B cell (primary cell): ENCODE measurements around the gene TMEM128. TPM values are rescaled to one million over a fixed set of nuclear protein-coding genes. Genes with fewer than 3 reads are reported as not detected.

Experiments used
- ATAC-seq: fragments of 200-7000 bp; cut with Tn5 transposase; one replicate; pipeline ENCODE4 v1.10.0; 2021; ENCODE audit warnings: low read depth, mild to moderate bottlenecking, moderate number of reproducible peaks, moderate library complexity
- CTCF ChIA-PET: fragments of 350-600 bp; sonication (Branson Sonifier 250); formaldehyde crosslinking; loops from one replicate; lab custom pipeline; 2021; ENCODE audit warnings: antibody characterized with exemption, inconsistent platforms; lab: Charles Lee
- POLR2A ChIA-PET: fragments of 350-600 bp; sonication (Branson Sonifier 250); formaldehyde crosslinking; loops from one replicate; lab custom pipeline; 2021; ENCODE audit warnings: antibody characterized with exemption; lab: Charles Lee
- DNase-seq: peaks from one replicate; pipeline ENCODE4 v3.0.0; 2013
- H2AFZ ChIP-seq: 2 replicates; pipeline ENCODE4 v1.6.1; 2012; ENCODE audit warnings: mild to moderate bottlenecking, low read depth, low read length; ENCODE audit not compliant: insufficient read depth, poor library complexity, severe bottlenecking
- H3K27ac ChIP-seq, 2 donors: 1 replicate in 1 of 2; 2 replicates in 1 of 2; pipeline ENCODE4 v1.5.1; 2012 to 2013; ENCODE audit warnings: low read length in 2 of 2, mild to moderate bottlenecking in 2 of 2, moderate library complexity in 1 of 2
- H3K27me3 ChIP-seq, 4 experiments: fragments of 200-600 bp in 1 of 4; sonication (generic) in 1 of 4; replicated peaks in 1 of 4; 1 replicate in 2 of 4; 2 replicates in 2 of 4; pipeline versions ENCODE4 v1.6.1 to v1.7.0; 2013 to 2016; ENCODE audit warnings: low read length in 3 of 4, mild to moderate bottlenecking in 2 of 4, mixed read lengths in 1 of 4, moderate library complexity in 1 of 4; ENCODE audit not compliant: insufficient read depth in 4 of 4, control insufficient read depth in 3 of 4; ENCODE audit errors: control extremely low read depth in 1 of 4
- H3K36me3 ChIP-seq, 2 experiments: replicated peaks in 1 of 2; 1 replicate in 1 of 2; 2 replicates in 1 of 2; pipeline versions ENCODE4 v1.6.1 to v1.7.1; 2013; ENCODE audit warnings: low read length in 1 of 2; ENCODE audit not compliant: insufficient read depth in 2 of 2, control insufficient read depth in 1 of 2; ENCODE audit errors: control extremely low read depth in 1 of 2, extremely low read depth in 1 of 2
- H3K4me1 ChIP-seq, 2 donors: fragments of 200-600 bp in 1 of 2; sonication (generic) in 1 of 2; 1 replicate in 1 of 2; 2 replicates in 1 of 2; pipeline versions ENCODE4 v1.5.1 to v1.6.1; 2013 to 2017; ENCODE audit warnings: low read length in 2 of 2; ENCODE audit not compliant: control insufficient read depth in 2 of 2, insufficient read depth in 2 of 2
- H3K4me2 ChIP-seq: replicated peaks from 2 replicates; pipeline ENCODE3; 2012; ENCODE audit warnings: mild to moderate bottlenecking, low read depth, low read length; ENCODE audit not compliant: poor library complexity, severe bottlenecking
- H3K4me3 ChIP-seq, 5 experiments: fragments of 200-600 bp in 1 of 5; sonication (generic) in 1 of 5; 1 replicate in 3 of 5; 2 replicates in 2 of 5; pipeline versions ENCODE4 v1.5.1 to v1.7.0; 2011 to 2016; ENCODE audit warnings: low read length in 4 of 5, mild to moderate bottlenecking in 4 of 5, low read depth in 2 of 5, control low read depth in 1 of 5, moderate library complexity in 1 of 5; ENCODE audit not compliant: insufficient read depth in 1 of 5; ENCODE audit errors: control extremely low read depth in 1 of 5, extremely low read depth in 1 of 5
- H3K79me2 ChIP-seq: fragments of 200-600 bp; sonication (generic); one replicate; pipeline ENCODE4 v1.6.0; 2016; ENCODE audit warnings: low read length; ENCODE audit not compliant: control insufficient read depth, insufficient read depth
- H3K9ac ChIP-seq: fragments of 200-600 bp; sonication (generic); 2 replicates; pipeline ENCODE4 v1.6.1; 2017; ENCODE audit warnings: mild to moderate bottlenecking, low read length, moderate library complexity
- H3K9me3 ChIP-seq, 3 donors: one replicate each; pipeline versions ENCODE4 v1.6.1 to v1.7.1; 2013; ENCODE audit warnings: low read length in 2 of 3; ENCODE audit not compliant: control insufficient read depth in 2 of 3, insufficient read depth in 1 of 3; ENCODE audit errors: control extremely low read depth in 1 of 3
- H4K20me1 ChIP-seq: 2 replicates; pipeline ENCODE4 v1.6.0; 2012; ENCODE audit warnings: mild to moderate bottlenecking, low read length; ENCODE audit not compliant: insufficient read depth, control insufficient read depth, poor library complexity, severe bottlenecking
- H3K27ac Mint-ChIP-seq: one replicate; pipeline ENCODE4 v1.8.0; 2021; ENCODE audit warnings: mixed read lengths
- H3K27me3 Mint-ChIP-seq: one replicate; pipeline ENCODE4 v1.8.0; 2021; ENCODE audit warnings: mixed read lengths
- H3K4me1 Mint-ChIP-seq: one replicate; pipeline ENCODE4 v1.8.0; 2021; ENCODE audit warnings: mixed read lengths
- H3K4me3 Mint-ChIP-seq: one replicate; pipeline ENCODE4 v1.8.0; 2021; ENCODE audit warnings: mixed read lengths
- H3K9me3 Mint-ChIP-seq: one replicate; pipeline ENCODE4 v1.8.0; 2022; ENCODE audit warnings: mixed read lengths; ENCODE audit not compliant: insufficient read depth
- CTCF ChIP-seq: fragments of 200-600 bp; IDR thresholded peaks from one replicate; pipeline ENCODE4 v1.8.0; 2022; ENCODE audit warnings: antibody characterized with exemption, mild to moderate bottlenecking
- EZH2 ChIP-seq: IDR thresholded peaks from 2 replicates; pipeline ENCODE4 v1.6.1; 2012; ENCODE audit warnings: borderline replicate concordance, low read depth, mild to moderate bottlenecking, moderate library complexity, low read length; ENCODE audit not compliant: insufficient read depth, poor library complexity, severe bottlenecking
- WGBS: methylation state at CpG from one replicate; pipeline ENCODE4 v1.1.5; 2013; ENCODE audit warnings: missing lambda C conversion rate; ENCODE audit not compliant: insufficient coverage; 5-methylcytosine and 5-hydroxymethylcytosine counted together
- intact Hi-C: fragments of 100-400 bp; cut with micrococcal nuclease; formaldehyde crosslinking; loops from one replicate; pipeline ENCODE4 v1.10.0; 2022
- polyA plus RNA-seq: library from polyadenylated mRNA; depleted of rRNA; stranded (reverse); fragments of >200 nt; gene quantifications from 2 replicates; pipeline ENCODE4 v1.2.3, GENCODE V29; 2012
- total RNA-seq, 2 donors: library from RNA; stranded (reverse); fragments of 120-200 nt in 1 of 2; gene quantifications; 1 replicate in 1 of 2; 2 replicates in 1 of 2; pipeline versions ENCODE4 v1.2.3 to v1.2.4, GENCODE V29; 2013 to 2022

TMEM128 gene
- total and polyA plus RNA-seq, 2 donors (not counting 1 experiment from before 2014, with no cell fraction given): 10.2 to 17.3 TPM

- TF ChIP-seq EZH2: no peak
- TF ChIP-seq CTCF: no peak
- ChIA-PET CTCF (interaction anchor here (0.5 kb wide), 1 partner anchor 26 kb away, joined by 5 read pairs; no protein-coding TSS in a partner anchor), POLR2A (no interaction called here)
- 100% methylated on average over 2 of the region's 2 CpGs for WGBS
- no peak overlapping the region for H3K4me2 ChIP-seq
- DNase-seq (no peak), ATAC-seq (no peak)
- no peak overlapping the region for H3K4me3 Mint-ChIP-seq
- no peak overlapping the region for H2AFZ ChIP-seq
- no peaks in the 10 kb centered on the region for H3K4me1 Mint-ChIP-seq
- peaks cover 11% of the 10 kb centered on the region for H3K27me3 Mint-ChIP-seq
- no peak overlapping the region for H3K9ac ChIP-seq
- H3K27me3 ChIP-seq: peaks cover 0 to 6% (median 0%) of the 10 kb centered on the region in 4 experiments
- peaks cover 0 to 6% of the 10 kb centered on the region in 2 experiments for H3K36me3 ChIP-seq
- no peak overlapping the region for H3K27ac Mint-ChIP-seq
- H3K79me2 ChIP-seq: no peaks in the 10 kb centered on the region
- peaks cover 0 to 8% (median 4%) of the 10 kb centered on the region in 3 donors for H3K9me3 ChIP-seq
- H3K9me3 Mint-ChIP-seq: peaks cover 7% of the 10 kb centered on the region
- intact Hi-C loops: no loop called here
- no peak overlapping the region for H3K4me3 ChIP-seq
- H3K4me1 ChIP-seq: no peaks in the 10 kb centered on the region
- no peak overlapping the region for H3K27ac ChIP-seq
- no peaks in the 10 kb centered on the region for H4K20me1 ChIP-seq
Measured at GRCh38 chr4:4233610-4234009, 14.4 kb downstream of the TMEM128 start.

- Histone ChIP-seq H2AFZ (no peak overlapping the region), H3K9me3 (peaks cover 0 to 15% (median 2%) of the 10 kb centered on the region in 3 donors), H3K27me3 (peaks cover 0 to 27% (median 1%) of the 10 kb centered on the region in 4 experiments), H3K4me2 (no peak overlapping the region), H3K27ac (no peak overlapping the region), H3K4me1 (no peaks in the 10 kb centered on the region), H3K36me3 (no peaks in the 10 kb centered on the region), H3K79me2 (no peaks in the 10 kb centered on the region), H3K4me3 (no peak overlapping the region), H4K20me1 (no peaks in the 10 kb centered on the region), H3K9ac (no peak overlapping the region)
- no CpG with 5 or more reads among the region's 1 CpG for WGBS
- no peak for TF ChIP-seq CTCF
- H3K4me3 Mint-ChIP-seq: no peak overlapping the region
- no peak overlapping the region for H3K27ac Mint-ChIP-seq
- DNase-seq: no peak
- ATAC-seq: no peak
- H3K27me3 Mint-ChIP-seq: peaks cover 43% of the 10 kb centered on the region
- ChIA-PET POLR2A (no interaction called here), CTCF (no interaction called here)
- H3K9me3 Mint-ChIP-seq: peaks cover 2% of the 10 kb centered on the region
- H3K4me1 Mint-ChIP-seq: peaks cover 11% of the 10 kb centered on the region
- intact Hi-C loops: no loop called here
Measured at GRCh38 chr4:4228356-4228668, 19.7 kb downstream of the TMEM128 start.
